ENCODE data around the gene DNMT1.

DNA sequence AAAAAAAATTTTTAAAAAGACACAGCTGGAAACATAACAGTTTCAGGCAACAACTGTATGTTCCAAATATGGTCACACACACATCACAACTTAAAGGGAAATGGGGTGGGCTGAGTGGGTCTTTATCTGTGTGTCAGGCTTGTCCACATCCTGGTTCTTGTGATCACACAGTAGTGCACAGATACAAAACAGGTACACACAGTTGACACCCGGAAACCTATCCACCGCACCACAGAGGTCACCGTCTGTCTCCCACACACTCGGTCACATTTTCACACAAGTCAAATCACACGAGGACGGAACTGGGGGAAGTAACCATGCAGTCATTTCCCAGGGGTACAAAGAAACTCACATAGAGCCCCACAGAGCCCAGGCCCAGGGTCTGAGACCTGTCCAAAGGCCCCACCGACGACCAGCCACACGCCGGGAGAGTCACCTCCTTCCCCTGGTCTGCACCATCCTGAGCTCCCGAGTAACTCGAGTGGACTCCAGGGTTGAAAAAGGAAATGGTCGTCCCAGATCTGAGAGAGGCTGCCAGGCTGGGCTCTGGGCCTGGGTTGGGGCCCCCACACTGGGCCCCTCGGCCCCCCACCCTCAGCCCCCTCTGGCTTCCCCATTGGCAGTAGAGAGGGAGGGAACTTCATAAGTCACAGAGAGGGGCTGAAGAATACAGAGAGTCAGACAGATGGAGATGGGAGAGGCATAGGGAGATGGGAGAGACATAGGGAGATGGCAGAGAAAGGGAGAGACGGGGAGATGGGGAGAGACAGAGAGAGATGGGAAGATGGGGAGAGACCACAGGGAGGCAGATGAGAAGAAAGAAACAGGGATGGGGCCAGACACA is 89.9 kb downstream of the DNMT1 start:
- no peak for TF ChIP-seq EZH2 (IDR thresholded peaks at IDR 0.05)
- no peak for TF ChIP-seq POLR2AphosphoS5 (IDR thresholded peaks at IDR 0.05; ENCODE audit: borderline replicate concordance, low read depth, low read length)
